GM23338 (cell line): Measurements from ENCODE around the gene MAPK4. TPM values are rescaled to one million over a fixed set of nuclear protein-coding genes. Genes with fewer than 3 reads are reported as not detected.

ENCODE experiments used
- ATAC-seq: fragments of 200-7000 bp; cut with Tn5 transposase; 3 replicates; pipeline ENCODE4 v1.9.1; 2020
- DNase-seq: peaks from one replicate; pipeline ENCODE4 v3.0.0-alpha.2; 2015; ENCODE audit warnings: low spot score
- H2AFZ ChIP-seq: fragments of 200-600 bp; sonication (generic); 2 replicates; pipeline ENCODE4 v1.8.0; 2016; ENCODE audit warnings: antibody characterized with exemption, mild to moderate bottlenecking, moderate library complexity
- H3F3A ChIP-seq: fragments of 200-600 bp; sonication (generic); replicated peaks from 2 replicates; pipeline ENCODE4 v1.8.0; 2017; ENCODE audit warnings: antibody characterized with exemption, mixed run types, low read depth
- H3K27ac ChIP-seq: fragments of 200-600 bp; sonication (generic); 2 replicates; pipeline ENCODE4 v1.6.1; 2016; ENCODE audit warnings: low read depth
- H3K27me3 ChIP-seq: fragments of 200-600 bp; sonication (generic); 2 replicates; pipeline ENCODE4 v1.8.0; 2016; ENCODE audit warnings: mild to moderate bottlenecking, mixed run types, moderate library complexity; ENCODE audit not compliant: insufficient read depth
- H3K36me3 ChIP-seq: fragments of 200-600 bp; sonication (generic); 2 replicates; pipeline ENCODE4 v1.8.0; 2016; ENCODE audit warnings: mild to moderate bottlenecking; ENCODE audit not compliant: insufficient read depth
- H3K4me1 ChIP-seq: fragments of 200-600 bp; sonication (generic); 2 replicates; pipeline ENCODE4 v1.8.0; 2016; ENCODE audit warnings: mild to moderate bottlenecking, moderate library complexity; ENCODE audit not compliant: insufficient read depth
- H3K4me2 ChIP-seq: fragments of 200-600 bp; sonication (generic); 2 replicates; pipeline ENCODE4 v1.7.1; 2017; ENCODE audit warnings: mixed run types
- H3K4me3 ChIP-seq: fragments of 200-600 bp; sonication (generic); 2 replicates; pipeline ENCODE4 v1.6.1; 2016; ENCODE audit warnings: mixed run types
- H3K79me2 ChIP-seq: fragments of 200-600 bp; sonication (generic); replicated peaks from 2 replicates; pipeline ENCODE4 v1.8.0; 2017; ENCODE audit warnings: mild to moderate bottlenecking; ENCODE audit not compliant: insufficient read depth
- H3K9me2 ChIP-seq: fragments of 200-600 bp; sonication (generic); 2 replicates; pipeline ENCODE4 v1.8.0; 2017; ENCODE audit not compliant: insufficient read depth
- H4K20me1 ChIP-seq: fragments of 200-600 bp; sonication (generic); replicated peaks from 2 replicates; pipeline ENCODE4 v1.8.0; 2017; ENCODE audit warnings: mild to moderate bottlenecking; ENCODE audit not compliant: insufficient read depth
- H3K27ac Mint-ChIP-seq: 2 replicates; pipeline ENCODE4 v1.8.0; 2020; ENCODE audit warnings: inconsistent platforms, mild to moderate bottlenecking, moderate library complexity, mixed read lengths
- H3K27me3 Mint-ChIP-seq: 3 replicates; pipeline ENCODE4 v1.8.0; 2022; ENCODE audit warnings: low read depth, mild to moderate bottlenecking, moderate library complexity, mixed read lengths, inconsistent platforms; ENCODE audit not compliant: insufficient read depth, poor library complexity
- H3K36me3 Mint-ChIP-seq: 3 replicates; pipeline ENCODE4 v1.8.0; 2021; ENCODE audit warnings: low read depth, mild to moderate bottlenecking, inconsistent platforms, moderate library complexity, mixed read lengths
- H3K4me1 Mint-ChIP-seq: 3 replicates; pipeline ENCODE4 v1.8.0; 2020; ENCODE audit warnings: mild to moderate bottlenecking, inconsistent platforms, mixed read lengths
- H3K4me3 Mint-ChIP-seq: 3 replicates; pipeline ENCODE4 v1.8.0; 2021; ENCODE audit warnings: moderate library complexity, mild to moderate bottlenecking, inconsistent platforms, mixed read lengths
- H3K9me3 Mint-ChIP-seq: 3 replicates; pipeline ENCODE4 v1.8.0; 2020; ENCODE audit warnings: moderate library complexity, mild to moderate bottlenecking, inconsistent platforms, mixed read lengths
- ETS1 ChIP-seq: IDR thresholded peaks from 2 replicates; pipeline ENCODE4 v1.6.1; 2016; ENCODE audit warnings: antibody characterized with exemption
- EZH2phosphoT487 ChIP-seq: fragments of 200-600 bp; sonication (generic); IDR thresholded peaks from one replicate; pipeline ENCODE4 v1.8.1; 2018; ENCODE audit warnings: antibody characterized with exemption; ENCODE audit not compliant: unreplicated experiment
- NANOG ChIP-seq: IDR thresholded peaks from 2 replicates; pipeline ENCODE4 v1.6.1; 2016; ENCODE audit warnings: antibody characterized with exemption, borderline replicate concordance
- POLR2AphosphoS5 ChIP-seq: IDR thresholded peaks from 2 replicates; pipeline ENCODE4 v1.6.1; 2016; ENCODE audit warnings: antibody characterized with exemption, low read depth
- ZNF331 ChIP-seq: fragments of 250-450 bp; sonication (Bioruptor Pico); IDR thresholded peaks from 2 replicates; pipeline ENCODE4 v1.5.0; 2020; ENCODE audit warnings: low read depth, mild to moderate bottlenecking, moderate library complexity
- ZNF462 ChIP-seq: fragments of 250-450 bp; sonication (Bioruptor Pico); IDR thresholded peaks from 2 replicates; pipeline ENCODE4 v1.5.0; 2020; ENCODE audit warnings: mild to moderate bottlenecking, moderate library complexity
- polyA plus RNA-seq: library from polyadenylated mRNA; unstranded; fragments of >200 nt; fragmentation: Nextera tagmentation; extraction: Ambion mirVana; gene quantifications from 2 replicates; pipeline ENCODE4 v1.2.1, GENCODE V29; 2016
- total RNA-seq: library from RNA; depleted of rRNA; stranded (reverse); fragments of >200 nt; shearing (Covaris generic); gene quantifications from 2 replicates; pipeline ENCODE4 v1.2.3, GENCODE V29; 2014

MAPK4 gene
- total and polyA plus RNA-seq, 2 experiments from 2014 or later, result 1.3 to 4.4 TPM

DNA sequence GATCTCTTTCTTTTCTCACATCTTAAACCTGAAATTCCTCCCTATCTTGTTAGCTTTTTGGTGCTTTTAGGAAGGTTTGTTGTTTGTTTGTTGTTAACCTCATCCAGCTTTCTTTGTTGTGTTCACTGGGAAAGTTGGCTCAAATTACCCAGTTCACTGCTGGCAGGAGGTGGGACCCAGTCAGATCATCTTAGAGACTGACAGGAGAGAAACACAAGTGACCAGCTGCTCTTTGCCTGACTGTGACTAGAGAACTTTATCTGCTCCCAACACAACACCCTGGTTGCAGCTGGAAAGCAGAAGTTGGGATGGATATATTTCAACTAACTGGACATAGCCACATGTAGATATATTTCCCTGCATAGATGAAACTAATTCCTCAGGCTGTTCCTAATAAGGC is 10.0 kb downstream of the MAPK4 start:
- H4K20me1 ChIP-seq, result no peaks in the 10 kb centered on the region
- H3K27me3 Mint-ChIP-seq, result peaks cover 1% of the 10 kb centered on the region
- H3K4me3 ChIP-seq, result no peak overlapping the region
- DNase-seq (peak; percentile 28), ATAC-seq (peak; percentile 64)
- H3F3A ChIP-seq, result no peaks in the 10 kb centered on the region
- H3K4me3 Mint-ChIP-seq, result no peak overlapping the region
- H3K27ac ChIP-seq, result no peak overlapping the region
- TF ChIP-seq ZNF331 (CRISPR knock-in tag), result no peak
- no peak for TF ChIP-seq POLR2AphosphoS5
- no peak overlapping the region for H3K27ac Mint-ChIP-seq
- no peaks in the 10 kb centered on the region for H3K27me3 ChIP-seq
- peaks cover 9% of the 10 kb centered on the region; the same call in 2 of the 3 replicates for H3K4me1 Mint-ChIP-seq
- H3K9me3 Mint-ChIP-seq, result peaks cover 6% of the 10 kb centered on the region
- H3K9me2 ChIP-seq, result no peaks in the 10 kb centered on the region
- H3K4me1 ChIP-seq, result peaks cover 4% of the 10 kb centered on the region; the same call in 1 of the 2 replicates
- H2AFZ ChIP-seq, result no peak overlapping the region
- H3K36me3 Mint-ChIP-seq, result peaks cover 7% of the 10 kb centered on the region; the same call in 2 of the 3 replicates
- no peak overlapping the region for H3K4me2 ChIP-seq
- no peaks in the 10 kb centered on the region for H3K79me2 ChIP-seq
- no peaks in the 10 kb centered on the region for H3K36me3 ChIP-seq

GRCh38 chr18:50571606-50572005 is 11.7 kb downstream of the MAPK4 start:
- Mint-ChIP-seq H3K36me3 (peaks cover 7% of the 10 kb centered on the region; the same call in 2 of the 3 replicates), H3K4me1 (peaks cover 14% of the 10 kb centered on the region; the same call in 2 of the 3 replicates)

More at GRCh38 chr18:50571606-50572005, 11.7 kb downstream of the MAPK4 start:
- no peaks in the 10 kb centered on the region for H3K27me3 ChIP-seq
- H3K9me2 ChIP-seq, result no peaks in the 10 kb centered on the region
- no peak for ATAC-seq
- Mint-ChIP-seq H3K27ac (no peak overlapping the region), H3K4me3 (no peak overlapping the region), H3K9me3 (peaks cover 6% of the 10 kb centered on the region), H3K27me3 (peaks cover 1% of the 10 kb centered on the region)
- no peaks in the 10 kb centered on the region for H3K36me3 ChIP-seq
- no peak overlapping the region for H3K4me2 ChIP-seq
- H3K4me3 ChIP-seq, result no peak overlapping the region
- H3K27ac ChIP-seq, result no peak overlapping the region
- H4K20me1 ChIP-seq, result no peaks in the 10 kb centered on the region
- H3K79me2 ChIP-seq, result no peaks in the 10 kb centered on the region
- peaks cover 9% of the 10 kb centered on the region; the same call in 1 of the 2 replicates for H3K4me1 ChIP-seq
- TF ChIP-seq EZH2phosphoT487, result no peak
- no peak for TF ChIP-seq POLR2AphosphoS5
- TF ChIP-seq ZNF462 (CRISPR knock-in tag), result no peak
- no peak for TF ChIP-seq NANOG
- no peak for TF ChIP-seq ETS1
- H2AFZ ChIP-seq, result no peak overlapping the region
- H3F3A ChIP-seq, result no peaks in the 10 kb centered on the region
- DNase-seq, result no peak
